Adipose tissue (tissue), 3 donors: ENCODE data around the gene HECTD4. TPM values are rescaled to one million over a fixed set of nuclear protein-coding genes. Genes with fewer than 3 reads are reported as not detected.
"Not testable (repeated sequence)": the region's sequence is repeated elsewhere in the genome, so short reads cannot be mapped to it uniquely, and the experiment has no call there.

Experiments
- H3K27ac ChIP-seq: one replicate; pipeline ENCODE4 v1.5.1; 2013; ENCODE audit warnings: low read depth, low read length
- WGBS, 3 donors: extraction: QIAGEN DNeasy Blood & Tissue Kit; methylation state at CpG; one replicate each; pipeline ENCODE4 v1.1.7; 2013; 5-methylcytosine and 5-hydroxymethylcytosine counted together
- polyA plus RNA-seq, 3 donors: library from polyadenylated mRNA; stranded (reverse); fragments of 200-250 nt; gene quantifications; one replicate each; pipeline ENCODE4 v1.2.3, GENCODE V29; 2013
- donor health status: healthy with polysubstance abuse.
- donor health status: Bipolar disorder and iron deficiency.
- donor health status: healthy.

HECTD4 gene
- polyA plus RNA-seq, 3 donors = 4.0 to 16.6 (median 10.1) TPM

GRCh38 chr12:112303799-112304198 lies 78.4 kb downstream of the HECTD4 start:
- H3K27ac ChIP-seq = no peak overlapping the region
- WGBS, 3 donors = 84 to 95% (median 93%) methylated on average over 2 of the region's 2 CpGs

GRCh38 chr12:112303004-112303403 lies 79.2 kb downstream of the HECTD4 start:
- no peak overlapping the region for H3K27ac ChIP-seq
- WGBS, 3 donors = 65 to 78% (median 67%) methylated on average over 3 of the region's 3 CpGs

GRCh38 chr12:112299704-112300103 lies 82.5 kb downstream of the HECTD4 start:
- 69 to 77% (median 76%) methylated on average over 3 of the region's 3 CpGs for WGBS, 3 donors
- no peak overlapping the region for H3K27ac ChIP-seq

GRCh38 chr12:112297188-112297587 lies 85.0 kb downstream of the HECTD4 start:
- H3K27ac ChIP-seq = no peak overlapping the region

- WGBS, 3 donors = 90 to 99% (median 93%) methylated on average over 3 of the region's 3 CpGs
- H3K27ac ChIP-seq = no peak overlapping the region
Observed at GRCh38 chr12:112296183-112296582, 86.0 kb downstream of the HECTD4 start.

GRCh38 chr12:112294793-112295192 lies 87.4 kb downstream of the HECTD4 start:
- WGBS, 3 donors = 79 to 93% (median 86%) methylated on average over 9 of the region's 9 CpGs
- no peak overlapping the region for H3K27ac ChIP-seq

- 100% methylated on average over 1 of the region's 1 CpG for whole genome bisulfite sequencing, 3 donors
Observed at GRCh38 chr12:112288638-112289037, 93.6 kb downstream of the HECTD4 start.

GRCh38 chr12:112285600-112286401 lies 96.4 kb downstream of the HECTD4 start:
- 53 to 81% (median 81%) methylated on average over 5 of the region's 5 CpGs for WGBS, 3 donors

More at GRCh38 chr12:112288638-112289037, 93.6 kb downstream of the HECTD4 start:
- H3K27ac ChIP-seq = no peak overlapping the region

GRCh38 chr12:112283546-112283945 lies 98.7 kb downstream of the HECTD4 start:
- WGBS, 3 donors = 55 to 77% (median 68%) methylated on average over 2 of the region's 2 CpGs
- H3K27ac ChIP-seq = no peak overlapping the region

More at GRCh38 chr12:112285600-112286401, 96.4 kb downstream of the HECTD4 start:
- H3K27ac ChIP-seq = no peak overlapping the region

GRCh38 chr12:112282920-112283319 lies 99.3 kb downstream of the HECTD4 start:
- H3K27ac ChIP-seq = no peak overlapping the region
- 88 to 96% (median 96%) methylated on average over 8 of the region's 8 CpGs for WGBS, 3 donors

GRCh38 chr12:112275836-112276235 lies 106.4 kb downstream of the HECTD4 start:
- WGBS, 3 donors = 95 to 96% (median 96%) methylated on average over 3 of the region's 3 CpGs
- H3K27ac ChIP-seq = no peak overlapping the region

- 68 to 99% (median 92%) methylated on average over 2 of the region's 2 CpGs for whole genome bisulfite sequencing, 3 donors
Observed at GRCh38 chr12:112275207-112275606, 107.0 kb downstream of the HECTD4 start.

GRCh38 chr12:112270673-112271072 lies 111.6 kb downstream of the HECTD4 start:
- WGBS, 3 donors = 70 to 88% (median 81%) methylated on average over 1 of the region's 1 CpG
- no peak overlapping the region for H3K27ac ChIP-seq

More at GRCh38 chr12:112275207-112275606, 107.0 kb downstream of the HECTD4 start:
- H3K27ac ChIP-seq = no peak overlapping the region

GRCh38 chr12:112266473-112266872 lies 115.8 kb downstream of the HECTD4 start:
- H3K27ac ChIP-seq = no peak overlapping the region
- WGBS, 3 donors = 89 to 100% (median 93%) methylated on average over 2 of the region's 2 CpGs

GRCh38 chr12:112261559-112261958 lies 120.7 kb downstream of the HECTD4 start:
- no peak overlapping the region for H3K27ac ChIP-seq
- 97 to 100% (median 99%) methylated on average over 3 of the region's 3 CpGs for WGBS, 3 donors

- H3K27ac ChIP-seq = no peak overlapping the region
- WGBS, 3 donors = 96 to 100% (median 98%) methylated on average over 1 of the region's 1 CpG
Observed at GRCh38 chr12:112258926-112259325, 123.3 kb downstream of the HECTD4 start.

GRCh38 chr12:112256780-112257179 lies 125.5 kb downstream of the HECTD4 start:
- WGBS, 3 donors = 61 to 90% (median 89%) methylated on average over 3 of the region's 3 CpGs
- H3K27ac ChIP-seq = no peak overlapping the region

GRCh38 chr12:112252184-112252583 lies 130.0 kb downstream of the HECTD4 start:
- 56 to 94% (median 93%) methylated on average over 4 of the region's 4 CpGs for WGBS, 3 donors
- H3K27ac ChIP-seq = no peak overlapping the region

GRCh38 chr12:112244902-112245301 lies 137.3 kb downstream of the HECTD4 start:
- not testable (repeated sequence) for H3K27ac ChIP-seq
- WGBS, 3 donors = 95 to 100% (median 96%) methylated on average over 1 of the region's 1 CpG
